ENCODE data around the gene CEP68.
"Not testable (repeated sequence)": the region's sequence is repeated elsewhere in the genome, so short reads cannot be mapped to it uniquely, and the experiment has no call there.

CEP68 gene

DNA sequence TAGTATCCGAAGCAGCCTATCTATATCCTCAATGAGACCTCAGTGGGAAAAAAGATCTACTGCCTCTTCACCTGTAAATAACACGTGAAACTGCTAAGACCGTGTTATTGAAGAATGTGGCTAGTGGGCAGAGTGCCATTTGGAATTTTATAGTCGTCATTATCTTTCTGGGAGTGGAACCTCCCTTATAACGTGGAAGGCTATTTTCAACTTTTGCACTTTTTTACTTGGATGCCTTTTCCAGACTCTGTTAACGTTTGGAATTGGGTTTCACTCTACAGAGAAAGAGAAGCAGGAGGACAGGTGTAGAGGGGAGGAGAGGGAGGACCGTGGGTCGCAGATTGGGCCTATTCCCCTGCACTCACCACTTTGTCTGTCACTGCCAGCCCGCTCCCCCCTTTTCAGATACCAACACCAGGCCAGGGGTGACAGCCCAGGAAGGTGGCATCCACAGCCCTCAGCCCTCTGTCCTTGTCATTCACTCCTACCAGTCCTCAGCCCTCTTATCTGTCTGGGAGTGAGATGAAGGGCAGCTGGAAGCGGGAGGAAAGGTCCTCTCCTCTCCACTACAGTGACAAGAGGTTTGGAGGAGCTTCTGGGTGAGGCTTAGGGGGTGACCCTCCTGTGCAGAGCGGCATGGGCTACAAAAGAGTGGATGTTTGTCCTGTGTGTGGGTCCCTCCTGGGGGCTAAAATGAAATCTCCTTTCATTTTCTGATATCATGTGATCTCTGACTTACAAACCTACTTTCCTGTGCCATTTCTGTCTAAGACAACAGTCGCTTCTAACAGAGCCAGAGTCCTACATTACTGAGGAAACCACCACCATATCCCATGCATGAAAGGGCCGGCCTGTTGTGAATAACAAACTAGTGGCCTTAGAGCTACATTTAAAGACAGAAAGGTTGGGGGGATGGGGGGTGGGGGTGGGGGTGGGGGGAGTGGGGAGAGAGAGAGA is 23.9 kb upstream of the CEP68 start:
- FAIRE-seq (no peak), DNase-seq (ENCODE audit: insufficient read length, low spot score) (no peak)
- TF ChIP-seq, protein P1, sequence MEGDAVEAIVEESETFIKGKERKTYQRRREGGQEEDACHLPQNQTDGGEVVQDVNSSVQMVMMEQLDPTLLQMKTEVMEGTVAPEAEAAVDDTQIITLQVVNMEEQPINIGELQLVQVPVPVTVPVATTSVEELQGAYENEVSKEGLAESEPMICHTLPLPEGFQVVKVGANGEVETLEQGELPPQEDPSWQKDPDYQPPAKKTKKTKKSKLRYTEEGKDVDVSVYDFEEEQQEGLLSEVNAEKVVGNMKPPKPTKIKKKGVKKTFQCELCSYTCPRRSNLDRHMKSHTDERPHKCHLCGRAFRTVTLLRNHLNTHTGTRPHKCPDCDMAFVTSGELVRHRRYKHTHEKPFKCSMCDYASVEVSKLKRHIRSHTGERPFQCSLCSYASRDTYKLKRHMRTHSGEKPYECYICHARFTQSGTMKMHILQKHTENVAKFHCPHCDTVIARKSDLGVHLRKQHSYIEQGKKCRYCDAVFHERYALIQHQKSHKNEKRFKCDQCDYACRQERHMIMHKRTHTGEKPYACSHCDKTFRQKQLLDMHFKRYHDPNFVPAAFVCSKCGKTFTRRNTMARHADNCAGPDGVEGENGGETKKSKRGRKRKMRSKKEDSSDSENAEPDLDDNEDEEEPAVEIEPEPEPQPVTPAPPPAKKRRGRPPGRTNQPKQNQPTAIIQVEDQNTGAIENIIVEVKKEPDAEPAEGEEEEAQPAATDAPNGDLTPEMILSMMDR (IDR thresholded peaks at IDR 0.05; ENCODE audit: insufficient read depth, missing control alignments) = no peak

DNA sequence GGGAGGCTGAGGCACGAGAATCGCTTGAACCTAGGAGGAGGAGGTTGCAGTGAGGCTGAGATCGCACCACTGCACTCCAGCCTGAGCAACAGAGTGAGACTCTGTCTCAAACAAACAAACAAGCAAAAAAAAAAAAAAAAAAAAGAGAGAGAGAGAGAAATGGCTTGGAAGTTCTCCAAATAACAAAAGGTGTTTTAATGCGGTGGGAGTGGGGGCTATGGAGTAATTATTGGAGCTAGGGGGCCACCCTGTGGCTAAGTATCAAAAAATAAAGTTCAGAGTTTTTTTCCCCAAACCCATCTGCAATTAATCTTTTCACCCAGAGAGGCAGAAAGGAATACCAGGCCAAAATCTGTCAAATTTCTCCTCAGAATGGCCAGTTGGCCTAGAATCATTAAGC is 23.0 kb upstream of the CEP68 start:
- TF ChIP-seq, protein P1 (IDR thresholded peaks at IDR 0.05; ENCODE audit: insufficient read depth, missing control alignments) = peak; percentile 13
- FAIRE-seq = no peak
- DNase-seq (ENCODE audit: insufficient read length, low spot score) = no peak

- not testable (repeated sequence) for DNase-seq (ENCODE audit: insufficient read length, low spot score)
These were observed 22.5 kb upstream of the CEP68 start for GRCh38 chr2:65033667-65034066.

DNA sequence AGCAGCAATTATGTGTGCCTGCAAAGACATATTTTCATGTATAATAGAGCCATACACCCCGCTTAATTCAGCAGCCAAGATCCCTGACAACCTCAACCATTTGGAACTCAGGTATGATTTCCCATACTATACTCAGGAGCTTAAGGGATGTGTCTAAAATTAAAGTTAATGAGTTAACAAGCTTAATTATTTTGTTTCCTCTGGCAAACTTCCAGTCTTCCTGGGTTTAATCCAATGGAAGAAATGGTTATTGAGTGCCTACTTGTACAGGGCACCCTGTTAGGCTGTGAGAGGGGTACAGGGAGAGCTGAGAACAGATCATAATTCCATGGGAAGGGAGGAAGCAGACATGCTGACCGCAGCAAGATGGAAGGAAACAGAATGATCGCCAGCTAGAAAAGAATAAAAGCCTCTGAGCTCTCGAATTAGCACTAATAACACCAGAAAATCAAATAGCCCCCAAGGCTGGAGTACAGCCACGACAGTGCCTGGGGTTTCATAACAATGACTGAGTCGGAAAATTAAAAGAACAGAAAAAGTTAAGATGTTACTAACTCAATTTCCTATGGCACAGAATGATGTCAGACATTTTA is 20.8 kb upstream of the CEP68 start:
- TF ChIP-seq, protein P1 (IDR thresholded peaks at IDR 0.05; ENCODE audit: insufficient read depth, missing control alignments) = no peak

More at GRCh38 chr2:65033667-65034066, 22.5 kb upstream of the CEP68 start:
- not testable (repeated sequence) for FAIRE-seq

DNA sequence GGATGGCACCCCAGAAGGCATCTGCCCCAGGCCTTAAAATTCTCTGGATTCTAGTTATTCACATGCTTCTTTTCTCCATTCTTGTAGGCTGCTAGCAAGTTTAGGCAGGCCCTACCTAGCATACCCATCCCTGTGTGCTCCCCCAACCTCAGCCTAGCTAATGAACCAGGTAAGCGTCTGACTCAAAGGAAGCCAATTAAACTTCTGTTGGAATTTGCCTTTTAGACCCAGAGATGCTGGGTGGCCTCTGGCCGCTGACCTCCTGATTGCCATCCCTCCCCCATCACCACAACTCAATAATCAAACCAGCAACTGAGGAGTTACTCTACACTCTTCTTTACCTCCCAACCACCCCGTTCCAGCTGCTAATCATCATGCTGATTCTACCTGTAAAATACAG is 19.0 kb upstream of the CEP68 start:
- TF ChIP-seq, protein P1 (IDR thresholded peaks at IDR 0.05; ENCODE audit: insufficient read depth, missing control alignments) = no peak
- no peak for DNase-seq (ENCODE audit: insufficient read length, low spot score)
- FAIRE-seq = no peak

More for the DNA sequence above, 20.8 kb upstream of the CEP68 start:
- FAIRE-seq (no peak), DNase-seq (ENCODE audit: insufficient read length, low spot score) (no peak)

DNA sequence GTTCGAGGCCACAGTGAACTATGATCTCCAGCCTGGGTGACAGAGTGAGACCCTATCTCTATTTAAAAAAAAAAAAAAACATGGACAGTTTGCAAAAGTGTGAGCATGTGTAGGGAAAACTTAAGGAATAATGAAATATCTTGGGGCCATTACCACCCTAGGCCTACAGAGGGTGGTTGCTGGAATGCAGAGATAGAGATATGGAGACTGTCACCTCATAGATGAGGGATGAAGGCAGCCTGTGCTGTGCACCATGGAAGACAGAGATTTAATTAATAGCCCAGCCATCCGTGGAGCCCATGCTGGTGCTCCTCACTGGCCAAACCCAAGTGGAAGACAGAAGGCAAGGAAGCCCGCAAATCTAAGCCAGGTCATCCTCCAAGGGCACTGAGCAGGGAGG is 16.6 kb upstream of the CEP68 start:
- no peak for DNase-seq (ENCODE audit: insufficient read length, low spot score)
- FAIRE-seq = no peak
- TF ChIP-seq, protein P1 (IDR thresholded peaks at IDR 0.05; ENCODE audit: insufficient read depth, missing control alignments) = no peak

DNA sequence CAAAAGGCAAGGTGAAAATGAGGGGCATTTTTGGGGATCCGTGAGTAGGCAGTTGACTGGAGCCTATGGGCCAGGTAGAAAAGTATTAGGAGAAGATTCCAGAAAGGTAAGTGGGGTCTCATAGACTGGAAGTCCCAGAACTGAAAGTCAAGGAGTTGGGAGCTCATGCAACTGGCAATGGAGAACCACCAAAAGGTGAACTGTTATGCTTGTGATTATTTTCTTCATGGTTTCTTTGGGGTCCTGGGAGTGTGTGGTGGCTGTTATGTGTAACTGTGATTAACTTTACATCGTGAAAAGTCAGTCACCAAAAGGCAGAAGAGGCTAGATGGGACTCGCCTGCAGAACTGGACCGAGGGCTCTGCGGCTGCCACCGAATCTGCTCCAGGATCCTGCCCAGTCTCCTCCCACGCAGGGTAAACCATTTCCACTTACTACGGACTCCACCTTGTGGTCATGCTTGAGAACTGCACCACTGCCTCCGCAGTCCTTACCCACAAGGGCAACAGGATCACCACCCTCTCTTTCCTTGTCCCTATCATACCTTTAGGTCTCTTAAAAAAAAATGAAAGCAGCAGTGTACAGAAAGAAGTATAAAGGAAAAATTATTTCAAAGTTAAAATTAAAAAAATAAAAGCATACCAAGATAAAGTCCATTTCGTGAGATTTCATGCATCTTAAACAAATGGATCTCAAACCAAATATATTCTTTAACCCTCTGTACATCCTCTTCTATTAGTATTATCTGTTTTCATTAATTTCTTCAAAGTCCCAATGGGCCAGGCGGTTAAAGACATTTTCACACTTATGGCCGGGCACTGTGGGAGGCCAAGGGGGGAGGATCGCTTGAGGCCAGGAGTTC is 15.6 kb upstream of the CEP68 start:
- DNase-seq (ENCODE audit: insufficient read length, low spot score) = peak; percentile 69
- TF ChIP-seq, protein P1 (IDR thresholded peaks at IDR 0.05; ENCODE audit: insufficient read depth, missing control alignments) = peak; percentile 94
- peak; percentile 29 for FAIRE-seq
